Peyer's patch (tissue), 4 donors: ENCODE results near the gene TUFM.

Experiments
- CTCF ChIP-seq, 6 experiments: fragments of 450-650 bp in 4 of 6; fragments of 200-600 bp in 2 of 6; sonication (generic) in 1 of 6; IDR thresholded peaks; one replicate each; pipeline ENCODE4 v1.5.1; 2017 to 2019; ENCODE audit warnings: antibody characterized with exemption in 6 of 6, mild to moderate bottlenecking in 3 of 6, moderate library complexity in 1 of 6
- POLR2A ChIP-seq, 2 donors: fragments of 450-650 bp; IDR thresholded peaks; one replicate each; pipeline ENCODE4 v1.5.1; 2017; ENCODE audit warnings: antibody characterized with exemption in 2 of 2, mild to moderate bottlenecking in 2 of 2, moderate library complexity in 2 of 2

GRCh38 chr16:28867241-28867640, 21.1 kb upstream of the TUFM start:
- no peak for TF ChIP-seq CTCF (IDR thresholded peaks at IDR 0.05)
- TF ChIP-seq POLR2A (IDR thresholded peaks at IDR 0.05): no peak
